ENCODE results near the gene PBX4.

Gene PBX4

GRCh38 chr19:19554074-19555023 lies 64.1 kb downstream of the PBX4 start:
- DNase-seq (ENCODE audit: low read depth, low spot score) = peak; percentile 82

GRCh38 chr19:19553670-19554069 lies 64.8 kb downstream of the PBX4 start:
- no peak for DNase-seq (ENCODE audit: low read depth, low spot score)

- DNase-seq (ENCODE audit: low read depth, low spot score) = peak; percentile 67
Measured at GRCh38 chr19:19552798-19553197, 65.7 kb downstream of the PBX4 start.

GRCh38 chr19:19551853-19552192 lies 66.7 kb downstream of the PBX4 start:
- peak; percentile 40 for DNase-seq (ENCODE audit: low read depth, low spot score)

- no peak for DNase-seq (ENCODE audit: low read depth, low spot score)
Measured at GRCh38 chr19:19550972-19551852, 67.3 kb downstream of the PBX4 start.

GRCh38 chr19:19550485-19550929 lies 68.0 kb downstream of the PBX4 start:
- DNase-seq (ENCODE audit: low read depth, low spot score) = peak; percentile 47

GRCh38 chr19:19549804-19550464 lies 68.6 kb downstream of the PBX4 start:
- DNase-seq (ENCODE audit: low read depth, low spot score) = no peak

GRCh38 chr19:19548915-19549759 lies 69.3 kb downstream of the PBX4 start:
- no peak for DNase-seq (ENCODE audit: low read depth, low spot score)

GRCh38 chr19:19547674-19548336 lies 70.7 kb downstream of the PBX4 start:
- no peak for DNase-seq (ENCODE audit: low read depth, low spot score)

- peak; percentile 34 for DNase-seq (ENCODE audit: low read depth, low spot score)
Measured at GRCh38 chr19:19546751-19547162, 71.7 kb downstream of the PBX4 start.

- DNase-seq (ENCODE audit: low read depth, low spot score) = no peak
Measured at GRCh38 chr19:19545707-19546106, 72.8 kb downstream of the PBX4 start.

- no peak for DNase-seq (ENCODE audit: low read depth, low spot score)
Measured at GRCh38 chr19:19544954-19545591, 73.4 kb downstream of the PBX4 start.

- DNase-seq (ENCODE audit: low read depth, low spot score) = no peak
Measured at GRCh38 chr19:19544257-19544953, 74.1 kb downstream of the PBX4 start.

- no peak for DNase-seq (ENCODE audit: low read depth, low spot score)
Measured at GRCh38 chr19:19543640-19544039, 74.8 kb downstream of the PBX4 start.

- no peak for DNase-seq (ENCODE audit: low read depth, low spot score)
Measured at GRCh38 chr19:19543101-19543500, 75.4 kb downstream of the PBX4 start.

- no peak for DNase-seq (ENCODE audit: low read depth, low spot score)
Measured at GRCh38 chr19:19542507-19542906, 76.0 kb downstream of the PBX4 start.

GRCh38 chr19:19541616-19542015 lies 76.9 kb downstream of the PBX4 start:
- no peak for DNase-seq (ENCODE audit: low read depth, low spot score)

GRCh38 chr19:19540715-19541515 lies 77.6 kb downstream of the PBX4 start:
- DNase-seq (ENCODE audit: low read depth, low spot score) = peak; percentile 97

Measured in ELF-1 (cell line).